Pancreas (tissue), 10 donors: ENCODE measurements around the gene TMEM167B. TPM values are rescaled to one million over a fixed set of nuclear protein-coding genes. Genes with fewer than 3 reads are reported as not detected.
A peak's percentile ranks its signal among the peaks of the same experiment; 100 is the strongest.

ENCODE experiments used
- ATAC-seq, 4 donors: fragments of 200-7000 bp; cut with Tn5 transposase; one replicate each; pipeline versions ENCODE4 v1.8.0 to v1.9.1; 2020; ENCODE audit warnings: mild to moderate bottlenecking in 4 of 4, moderate library complexity in 4 of 4
- DNase-seq, 6 donors: peaks; one replicate each; pipeline ENCODE4 v3.0.0-alpha.2; 2020
- FAIRE-seq: peaks from 2 replicates; lab custom pipeline; 2012; peaks lifted over from hg19 to GRCh38; lab: Jason Lieb, UNC
- H3K27ac ChIP-seq, 4 donors: fragments of 200-600 bp; sonication (generic); 1 replicate in 3 of 4; 2 replicates in 1 of 4; pipeline versions ENCODE4 v1.5.0 to v1.8.0; 2020
- H3K27me3 ChIP-seq, 4 donors: fragments of 200-600 bp; one replicate each; pipeline ENCODE4 v1.8.0; 2021
- H3K36me3 ChIP-seq, 3 donors: fragments of 200-600 bp; sonication (generic) in 1 of 3; one replicate each; pipeline versions ENCODE4 v1.5.0 to v1.8.0; 2020 to 2021
- H3K4me1 ChIP-seq, 3 donors: fragments of 200-600 bp; one replicate each; pipeline ENCODE4 v1.8.0; 2021
- H3K4me3 ChIP-seq, 4 donors: fragments of 200-600 bp; sonication (generic) in 2 of 4; one replicate each; pipeline versions ENCODE4 v1.5.0 to v1.8.0; 2020 to 2021
- H3K9me3 ChIP-seq, 4 donors: fragments of 200-600 bp; one replicate each; pipeline ENCODE4 v1.8.0; 2021
- CTCF ChIP-seq, 4 donors: fragments of 200-600 bp; sonication (generic) in 3 of 4; IDR thresholded peaks; one replicate each; pipeline versions ENCODE4 v1.5.0 to v1.8.0; 2021; ENCODE audit warnings: antibody characterized with exemption in 4 of 4
- WGBS, 2 donors: extraction: QIAGEN DNeasy Blood & Tissue Kit; methylation state at CpG; one replicate each; pipeline ENCODE4 v1.1.7; 2013; 5-methylcytosine and 5-hydroxymethylcytosine counted together
- intact Hi-C, 3 donors: fragments of 100-400 bp; cut with DNase I; formaldehyde crosslinking; loops; one replicate each; pipeline versions ENCODE4 v1.11.1 to v1.14.2; 2022
- polyA plus RNA-seq, 2 donors: library from polyadenylated mRNA; stranded (reverse); fragments of 200-250 nt; gene quantifications; one replicate each; pipeline ENCODE4 v1.2.3, GENCODE V29; 2013
- total RNA-seq, 6 donors: library from RNA; stranded (reverse); fragmentation: NEBNext Ultra II Directional in 4 of 6; extraction: Animal tissue kit (Norgen Biotek cat#: 25700) in 4 of 6; gene quantifications; one replicate each; pipeline versions ENCODE4 v1.2.1 to v1.2.4, GENCODE V29; 2021 to 2023
- donor health status: healthy with polysubstance abuse.
- donor health status: DM: no; HTN: no; CAD: no; lungs with moderate emphysema.
- donor health status: DM: no; HTN: no; CAD: no.
- donor health status: control.
- donor health status: control.
- donor health status: Bipolar disorder and iron deficiency.
- donor health status: DM: yes; HTN: yes; CAD: no.
- donor health status: DM: no; HTN: no; CAD: no.
- donor health status: DM: no; HTN: no; CAD: no.
- donor health status: DM: yes; HTN: yes; CAD: no.

TMEM167B gene
- total and polyA plus RNA-seq, 8 donors = 6.4 to 25.7 (median 18.0) TPM

DNA sequence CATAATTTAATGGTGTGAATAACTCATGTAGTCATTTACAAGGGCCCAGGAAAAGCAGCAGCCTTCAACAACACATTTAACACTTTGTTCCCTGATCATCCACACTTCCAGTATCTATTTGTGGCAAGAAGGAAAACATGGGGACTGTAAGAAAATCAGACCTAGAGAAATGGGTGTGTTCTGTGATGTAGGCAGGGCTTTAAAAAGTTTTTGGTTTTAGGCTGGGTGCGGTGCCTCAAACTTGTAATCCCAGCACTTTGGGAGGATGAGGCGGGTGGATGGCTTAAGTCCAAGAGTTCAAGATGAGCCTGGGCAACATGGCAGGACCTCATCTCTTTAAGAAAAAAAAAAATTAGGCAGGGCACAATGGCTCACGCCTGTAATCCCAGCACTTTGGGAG, 34.5 kb upstream of the TMEM167B start:
- no peak for DNase-seq
- WGBS, 2 donors = 83 to 88% methylated on average over 3 of the region's 3 CpGs
- no peak for ATAC-seq
- Histone ChIP-seq H3K36me3 (no peaks in the 10 kb centered on the region), H3K4me1 (peaks cover 0 to 6% (median 0%) of the 10 kb centered on the region in 3 donors), H3K27ac (no peak overlapping the region), H3K27me3 (no peaks in the 10 kb centered on the region), H3K4me3 (no peak overlapping the region), H3K9me3 (no peaks in the 10 kb centered on the region)
- intact Hi-C loops = no loop called here
- no peak for FAIRE-seq
- TF ChIP-seq CTCF (IDR thresholded peaks at IDR 0.05) = no peak

DNA sequence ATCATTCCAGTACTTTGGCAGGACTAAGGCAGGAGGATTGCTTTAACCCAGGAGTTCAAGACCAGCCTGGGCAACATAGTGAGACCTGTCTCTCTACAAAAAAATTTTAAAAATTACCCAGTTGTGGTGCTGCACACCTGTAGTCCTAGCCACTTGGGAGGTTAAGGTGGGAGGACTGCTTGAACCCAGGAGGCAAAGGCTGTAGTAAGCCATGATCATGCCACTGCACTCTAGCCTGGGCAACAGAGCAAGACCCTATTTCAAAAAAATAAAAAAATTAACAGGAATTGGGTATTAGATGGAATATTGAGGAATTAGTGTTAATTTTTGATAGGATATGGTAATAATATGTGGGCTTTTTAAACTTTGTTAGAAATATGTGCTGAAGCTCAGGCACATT, 31.5 kb upstream of the TMEM167B start:
- no peak for ATAC-seq
- Histone ChIP-seq H3K36me3 (no peaks in the 10 kb centered on the region), H3K9me3 (no peaks in the 10 kb centered on the region), H3K4me3 (no peak overlapping the region), H3K27ac (no peak overlapping the region), H3K27me3 (no peaks in the 10 kb centered on the region), H3K4me1 (peaks cover 0 to 6% (median 0%) of the 10 kb centered on the region in 3 donors)
- no peak for TF ChIP-seq CTCF (IDR thresholded peaks at IDR 0.05)
- intact Hi-C loops = no loop called here
- no peak for FAIRE-seq
- DNase-seq = no peak

DNA sequence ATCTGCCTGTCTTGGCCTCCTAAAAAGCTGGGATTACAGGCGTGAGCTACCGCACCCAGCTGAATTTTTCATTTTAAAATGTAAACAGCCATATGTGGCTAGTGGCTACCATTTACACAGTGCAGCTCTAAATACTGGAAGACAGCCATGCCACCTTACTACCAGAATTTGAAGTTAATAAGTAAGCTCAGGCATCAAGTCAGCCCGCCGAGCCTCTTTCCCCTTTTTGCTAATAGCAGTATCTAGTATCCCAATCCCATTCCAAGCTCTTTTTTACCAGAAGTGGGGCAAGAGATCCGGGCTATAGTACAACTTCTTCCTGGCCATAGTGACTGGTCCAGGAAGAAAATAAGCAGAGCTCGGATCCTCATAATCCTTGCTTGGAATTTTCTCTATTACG, 29.9 kb upstream of the TMEM167B start:
- H3K27me3 ChIP-seq = no peaks in the 10 kb centered on the region
- no peak for TF ChIP-seq CTCF (IDR thresholded peaks at IDR 0.05)
- DNase-seq (peak in 1 of 6 donors; percentile 24), ATAC-seq (peak in 3 of 4 donors; percentile 63 to 83 (median 72)), FAIRE-seq (no peak)
- H3K9me3 ChIP-seq = no peaks in the 10 kb centered on the region
- intact Hi-C loops = no loop called here
- peaks cover 0 to 6% (median 0%) of the 10 kb centered on the region in 3 donors for H3K4me1 ChIP-seq
- H3K4me3 ChIP-seq = no peak overlapping the region
- 31 to 38% methylated on average over 7 of the region's 7 CpGs for WGBS, 2 donors
- H3K27ac ChIP-seq = peak overlapping the region in 1 of 4 donors; percentile 5
- peaks cover 0 to 10% (median 0%) of the 10 kb centered on the region in 3 donors for H3K36me3 ChIP-seq

GRCh38 chr1:109061183-109061582, 29.4 kb upstream of the TMEM167B start:
- WGBS, 2 donors = 86 to 91% methylated on average over 4 of the region's 4 CpGs
- DNase-seq (no peak), ATAC-seq (no peak), FAIRE-seq (no peak)
- intact Hi-C loops = no loop called here
- no peaks in the 10 kb centered on the region for H3K9me3 ChIP-seq
- no peak for TF ChIP-seq CTCF (IDR thresholded peaks at IDR 0.05)
- H3K4me3 ChIP-seq = no peak overlapping the region
- peaks cover 0 to 11% (median 0%) of the 10 kb centered on the region in 3 donors for H3K36me3 ChIP-seq
- no peak overlapping the region for H3K27ac ChIP-seq
- H3K4me1 ChIP-seq = peaks cover 0 to 6% (median 0%) of the 10 kb centered on the region in 3 donors
- no peaks in the 10 kb centered on the region for H3K27me3 ChIP-seq

DNA sequence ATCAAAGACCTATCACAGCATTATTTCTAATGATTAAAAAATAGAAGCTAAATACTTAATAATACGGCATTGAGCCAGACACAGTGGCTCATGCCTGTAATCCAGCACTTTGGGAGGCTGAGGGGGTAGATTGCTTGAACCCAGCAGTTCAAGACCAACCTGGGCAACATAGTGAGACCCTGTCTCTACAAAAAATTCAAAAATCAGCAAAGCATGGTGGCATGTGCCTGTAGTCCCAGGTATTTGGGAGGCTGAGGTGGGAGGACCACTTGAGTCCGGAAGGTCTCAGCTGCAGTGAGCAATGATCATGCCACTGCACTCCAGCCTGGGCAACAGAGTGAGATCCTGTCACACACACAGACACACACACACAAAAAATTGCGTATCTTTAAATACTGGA, 25.4 kb upstream of the TMEM167B start:
- intact Hi-C loops = no loop called here
- FAIRE-seq = no peak

More for the DNA sequence above, 25.4 kb upstream of the TMEM167B start:
- Histone ChIP-seq H3K4me1 (peaks cover 0 to 6% (median 0%) of the 10 kb centered on the region in 3 donors), H3K4me3 (no peak overlapping the region), H3K27ac (no peak overlapping the region), H3K27me3 (no peaks in the 10 kb centered on the region), H3K9me3 (no peaks in the 10 kb centered on the region), H3K36me3 (peaks cover 0 to 11% (median 0%) of the 10 kb centered on the region in 3 donors)
- WGBS, 2 donors = 81 to 95% methylated on average over 3 of the region's 3 CpGs
- DNase-seq (no peak), ATAC-seq (no peak)
- TF ChIP-seq CTCF (IDR thresholded peaks at IDR 0.05) = no peak
